Measurements from ENCODE around the gene FOXE3. TPM values are rescaled to one million over a fixed set of nuclear protein-coding genes. Genes with fewer than 3 reads are reported as not detected.

Gene FOXE3
- total RNA-seq, 1 experiment from 2014 or later = not detected

DNA sequence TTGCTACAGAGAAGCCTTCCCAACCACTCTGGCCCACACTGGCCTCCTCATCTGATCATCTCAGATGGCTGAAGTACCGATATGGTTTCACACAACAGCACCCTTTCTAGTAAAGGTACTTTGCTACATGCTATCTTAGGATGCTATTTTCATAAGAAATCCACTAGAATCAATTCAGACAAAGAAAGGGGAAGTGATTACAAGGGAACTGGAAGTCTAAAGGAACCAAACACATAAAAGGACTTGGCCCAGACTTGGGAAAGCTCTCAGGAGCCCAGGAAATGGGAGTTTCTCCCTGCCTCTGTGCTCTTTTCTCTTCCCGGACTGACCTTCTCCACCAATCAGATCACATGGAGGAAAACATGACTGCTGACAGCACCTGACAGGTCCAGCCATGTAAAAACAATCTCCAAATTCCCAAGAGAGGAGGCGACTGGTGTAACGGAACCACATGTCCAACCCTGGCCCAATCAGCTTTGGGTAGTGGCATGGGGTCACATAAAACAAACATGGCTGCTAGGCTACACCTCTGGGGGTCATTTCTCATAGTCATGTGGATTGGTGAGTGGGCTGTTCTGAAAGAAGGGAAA lies 12.7 kb upstream of the FOXE3 start:
- DNase-seq (no peak), ATAC-seq (no peak)
- BruUV-seq (replicated peaks) = no TSS peak
- Histone ChIP-seq H3F3A (ENCODE audit: low read length, unreplicated experiment) (no peaks in the 10 kb centered on the region), H3K27me3 (ENCODE audit: low read length) (no peaks in the 10 kb centered on the region), H3K79me2 (ENCODE audit: low read length) (no peaks in the 10 kb centered on the region), H3K36me3 (ENCODE audit: low read depth, low read length) (no peaks in the 10 kb centered on the region), H4K20me1 (ENCODE audit: low read length) (no peaks in the 10 kb centered on the region), H3K27ac (ENCODE audit: low read length) (no peak overlapping the region), H3K9ac (ENCODE audit: low read length) (no peak overlapping the region), H2AFZ (ENCODE audit: low read length) (no peak overlapping the region), H3K9me2 (replicated peaks; ENCODE audit: low read length) (no peaks in the 10 kb centered on the region), H3K9me3 (ENCODE audit: low read length) (no peaks in the 10 kb centered on the region), H3K4me2 (ENCODE audit: low read length) (no peak overlapping the region), H3K4me3 (ENCODE audit: low read length) (no peak overlapping the region), H3K4me1 (ENCODE audit: insufficient read depth, low read length) (no peaks in the 10 kb centered on the region)
- CTCF ChIA-PET = no interaction called here
- no peak for TF ChIP-seq EZH2phosphoT487 (IDR thresholded peaks at IDR 0.05; ENCODE audit: borderline replicate concordance, low read length)
- TF ChIP-seq, protein P1, sequence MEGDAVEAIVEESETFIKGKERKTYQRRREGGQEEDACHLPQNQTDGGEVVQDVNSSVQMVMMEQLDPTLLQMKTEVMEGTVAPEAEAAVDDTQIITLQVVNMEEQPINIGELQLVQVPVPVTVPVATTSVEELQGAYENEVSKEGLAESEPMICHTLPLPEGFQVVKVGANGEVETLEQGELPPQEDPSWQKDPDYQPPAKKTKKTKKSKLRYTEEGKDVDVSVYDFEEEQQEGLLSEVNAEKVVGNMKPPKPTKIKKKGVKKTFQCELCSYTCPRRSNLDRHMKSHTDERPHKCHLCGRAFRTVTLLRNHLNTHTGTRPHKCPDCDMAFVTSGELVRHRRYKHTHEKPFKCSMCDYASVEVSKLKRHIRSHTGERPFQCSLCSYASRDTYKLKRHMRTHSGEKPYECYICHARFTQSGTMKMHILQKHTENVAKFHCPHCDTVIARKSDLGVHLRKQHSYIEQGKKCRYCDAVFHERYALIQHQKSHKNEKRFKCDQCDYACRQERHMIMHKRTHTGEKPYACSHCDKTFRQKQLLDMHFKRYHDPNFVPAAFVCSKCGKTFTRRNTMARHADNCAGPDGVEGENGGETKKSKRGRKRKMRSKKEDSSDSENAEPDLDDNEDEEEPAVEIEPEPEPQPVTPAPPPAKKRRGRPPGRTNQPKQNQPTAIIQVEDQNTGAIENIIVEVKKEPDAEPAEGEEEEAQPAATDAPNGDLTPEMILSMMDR (conservative IDR thresholded peaks at IDR 0.05; ENCODE audit: low read depth, low read length) = no peak
- no peak for TF ChIP-seq EZH2 (IDR thresholded peaks at IDR 0.05; ENCODE audit: low read length, unreplicated experiment)
- POLR2A ChIA-PET (ENCODE audit: unreplicated experiment) = no interaction called here
- intact Hi-C loops (cut with micrococcal nuclease) = no loop called here

DNA sequence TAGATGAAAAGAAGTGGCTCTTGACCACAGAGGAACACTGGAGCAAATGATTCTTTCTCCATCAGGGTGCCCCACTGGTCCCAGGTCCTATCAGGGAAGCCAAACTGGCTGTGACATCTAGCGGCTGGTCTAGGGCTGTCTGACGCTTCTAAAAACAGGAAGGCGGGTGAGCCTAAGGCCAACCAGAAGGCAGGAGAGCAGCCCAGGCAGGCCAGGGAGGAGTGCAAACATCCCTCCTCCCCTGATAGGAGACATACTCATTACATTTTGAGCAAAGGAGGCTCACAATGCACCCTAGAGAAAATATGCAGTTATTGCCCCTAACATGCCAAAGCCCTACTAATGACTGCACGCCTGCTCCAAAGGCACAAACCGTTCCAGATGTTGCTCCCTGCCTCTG lies 10.4 kb upstream of the FOXE3 start:
- Histone ChIP-seq H3F3A (ENCODE audit: low read length, unreplicated experiment) (no peaks in the 10 kb centered on the region), H3K36me3 (ENCODE audit: low read depth, low read length) (no peaks in the 10 kb centered on the region), H3K27ac (ENCODE audit: low read length) (no peak overlapping the region), H3K4me1 (ENCODE audit: insufficient read depth, low read length) (no peaks in the 10 kb centered on the region), H3K4me2 (ENCODE audit: low read length) (no peak overlapping the region), H3K79me2 (ENCODE audit: low read length) (no peaks in the 10 kb centered on the region), H2AFZ (ENCODE audit: low read length) (no peak overlapping the region), H3K4me3 (ENCODE audit: low read length) (no peak overlapping the region), H3K9ac (ENCODE audit: low read length) (no peak overlapping the region), H4K20me1 (ENCODE audit: low read length) (no peaks in the 10 kb centered on the region), H3K27me3 (ENCODE audit: low read length) (no peaks in the 10 kb centered on the region), H3K9me3 (ENCODE audit: low read length) (no peaks in the 10 kb centered on the region), H3K9me2 (replicated peaks; ENCODE audit: low read length) (no peaks in the 10 kb centered on the region)
- ChIA-PET POLR2A (ENCODE audit: unreplicated experiment) (no interaction called here), CTCF (no interaction called here)
- DNase-seq (no peak), ATAC-seq (no peak)
- TF ChIP-seq EZH2phosphoT487 (IDR thresholded peaks at IDR 0.05; ENCODE audit: borderline replicate concordance, low read length) (no peak), EZH2 (IDR thresholded peaks at IDR 0.05; ENCODE audit: low read length, unreplicated experiment) (no peak)
- TF ChIP-seq, protein P1 (conservative IDR thresholded peaks at IDR 0.05; ENCODE audit: low read depth, low read length) = no peak
- BruUV-seq (replicated peaks) = no TSS peak
- intact Hi-C loops (cut with micrococcal nuclease) = no loop called here

- DNase-seq (no peak), ATAC-seq (no peak)
- Histone ChIP-seq H3K36me3 (ENCODE audit: low read depth, low read length) (no peaks in the 10 kb centered on the region), H4K20me1 (ENCODE audit: low read length) (no peaks in the 10 kb centered on the region), H2AFZ (ENCODE audit: low read length) (no peak overlapping the region), H3K4me2 (ENCODE audit: low read length) (no peak overlapping the region), H3K4me1 (ENCODE audit: insufficient read depth, low read length) (no peaks in the 10 kb centered on the region), H3K79me2 (ENCODE audit: low read length) (no peaks in the 10 kb centered on the region), H3K27ac (ENCODE audit: low read length) (no peak overlapping the region), H3K9me3 (ENCODE audit: low read length) (no peaks in the 10 kb centered on the region), H3K4me3 (ENCODE audit: low read length) (no peak overlapping the region), H3F3A (ENCODE audit: low read length, unreplicated experiment) (no peaks in the 10 kb centered on the region), H3K9ac (ENCODE audit: low read length) (no peak overlapping the region), H3K9me2 (replicated peaks; ENCODE audit: low read length) (no peaks in the 10 kb centered on the region), H3K27me3 (ENCODE audit: low read length) (no peaks in the 10 kb centered on the region)
- intact Hi-C loops (cut with micrococcal nuclease) = no loop called here
- CTCF ChIA-PET = no interaction called here
- BruUV-seq (replicated peaks) = no TSS peak
- TF ChIP-seq EZH2phosphoT487 (IDR thresholded peaks at IDR 0.05; ENCODE audit: borderline replicate concordance, low read length) = no peak
- TF ChIP-seq, protein P1 (conservative IDR thresholded peaks at IDR 0.05; ENCODE audit: low read depth, low read length) = no peak
- TF ChIP-seq EZH2 (IDR thresholded peaks at IDR 0.05; ENCODE audit: low read length, unreplicated experiment) = no peak
- POLR2A ChIA-PET (ENCODE audit: unreplicated experiment) = no interaction called here
Measured at GRCh38 chr1:47406966-47407365, 9.1 kb upstream of the FOXE3 start.

All from PC-3 (cell line).